Vagina (tissue), 2 donors: ENCODE data around the gene SMAD5. TPM values are rescaled to one million over a fixed set of nuclear protein-coding genes. Genes with fewer than 3 reads are reported as not detected.

Source experiments
- DNase-seq, 2 donors: peaks; one replicate each; pipeline ENCODE4 v3.0.0-alpha.2; 2017; ENCODE audit errors: extremely low spot score in 2 of 2
- H3K27ac ChIP-seq: fragments of 200-600 bp; sonication (generic); one replicate; pipeline ENCODE4 v1.5.1; 2019
- H3K27me3 ChIP-seq: fragments of 200-600 bp; sonication (generic); one replicate; pipeline ENCODE4 v1.5.1; 2019
- H3K36me3 ChIP-seq, 2 donors: fragments of 200-600 bp; sonication (generic); one replicate each; pipeline ENCODE4 v1.5.1; 2017 to 2019
- H3K4me1 ChIP-seq: fragments of 200-600 bp; sonication (generic); one replicate; pipeline ENCODE4 v1.5.1; 2019
- H3K4me3 ChIP-seq, 2 donors: fragments of 200-600 bp; sonication (generic); 1 replicate in 1 of 2; 2 replicates in 1 of 2; pipeline ENCODE4 v1.5.1; 2016 to 2019
- H3K9me3 ChIP-seq: fragments of 200-600 bp; sonication (generic); one replicate; pipeline ENCODE4 v1.5.1; 2019
- POLR2A ChIP-seq, 2 donors: fragments of 450-650 bp; IDR thresholded peaks; one replicate each; pipeline ENCODE4 v1.6.1; 2017; ENCODE audit warnings: antibody characterized with exemption in 2 of 2, mild to moderate bottlenecking in 2 of 2, moderate library complexity in 2 of 2
- POLR2AphosphoS5 ChIP-seq, 2 donors: sonication (generic); formaldehyde crosslinking; IDR thresholded peaks; one replicate each; pipeline ENCODE4 v1.9.0; 2017; ENCODE audit warnings: antibody characterized with exemption in 2 of 2, mild to moderate bottlenecking in 2 of 2, low read depth in 1 of 2; ENCODE audit not compliant: insufficient read depth in 1 of 2
- intact Hi-C: fragments of 100-400 bp; cut with DNase I; formaldehyde crosslinking; loops from one replicate; pipeline ENCODE4 v1.15.1; 2023
- total RNA-seq: library from RNA; depleted of rRNA; stranded (reverse); fragments of >200 nt; gene quantifications from one replicate; pipeline ENCODE4 v1.2.3, GENCODE V29; 2016
- TF ChIP-seq, protein P1 (sequence below), 3 experiments: fragments of 450-650 bp in 2 of 3; fragments of 200-600 bp in 1 of 3; sonication (generic) in 1 of 3; IDR thresholded peaks; one replicate each; pipeline ENCODE4 v1.5.1; 2017 to 2019; ENCODE audit warnings: antibody characterized with exemption in 3 of 3, mild to moderate bottlenecking in 2 of 3, moderate library complexity in 2 of 3

Gene SMAD5
- total RNA-seq, 1 donor from 2014 or later: 40.0 TPM

DNA sequence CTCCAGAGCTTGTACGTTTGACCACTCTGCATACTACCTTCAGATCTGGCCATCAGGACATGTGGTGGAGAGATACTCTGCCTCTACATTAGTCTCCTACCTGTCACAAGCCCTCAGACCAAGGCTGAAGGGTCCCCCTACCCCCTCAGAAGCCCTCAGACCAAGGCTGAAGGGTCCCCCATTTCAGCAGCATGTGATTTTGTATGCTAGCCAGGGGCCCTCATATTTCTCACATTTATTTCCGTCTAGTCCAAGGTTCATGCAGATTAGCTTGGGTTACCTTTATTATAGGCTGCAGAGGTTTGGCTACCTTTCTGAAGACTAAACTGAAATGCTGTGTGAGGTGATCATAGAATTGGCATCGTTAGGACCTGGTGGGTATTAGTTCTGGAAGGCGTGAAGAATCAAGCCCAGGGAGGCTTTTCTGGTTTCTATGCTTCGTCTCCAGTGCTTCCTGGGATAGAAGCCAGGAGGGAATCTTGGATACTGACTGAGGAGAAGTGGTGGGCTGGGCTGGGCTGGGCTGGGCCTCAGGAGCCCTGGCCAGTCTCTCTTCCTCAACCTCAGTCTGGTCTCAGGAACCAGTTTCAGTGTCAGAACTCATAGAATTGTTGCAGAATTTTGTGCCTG, 57.6 kb downstream of the SMAD5 start:
- H3K36me3 ChIP-seq: peaks cover 0 to 16% of the 10 kb centered on the region in 2 donors
- intact Hi-C loops: no loop called here
- H3K4me3 ChIP-seq: no peak overlapping the region
- peaks cover 28% of the 10 kb centered on the region for H3K4me1 ChIP-seq
- TF ChIP-seq POLR2AphosphoS5 (IDR thresholded peaks at IDR 0.05; ENCODE audit: insufficient read depth in 1 of 2, low read depth in 1 of 2) (no peak), POLR2A (IDR thresholded peaks at IDR 0.05) (no peak)
- TF ChIP-seq, protein P1, sequence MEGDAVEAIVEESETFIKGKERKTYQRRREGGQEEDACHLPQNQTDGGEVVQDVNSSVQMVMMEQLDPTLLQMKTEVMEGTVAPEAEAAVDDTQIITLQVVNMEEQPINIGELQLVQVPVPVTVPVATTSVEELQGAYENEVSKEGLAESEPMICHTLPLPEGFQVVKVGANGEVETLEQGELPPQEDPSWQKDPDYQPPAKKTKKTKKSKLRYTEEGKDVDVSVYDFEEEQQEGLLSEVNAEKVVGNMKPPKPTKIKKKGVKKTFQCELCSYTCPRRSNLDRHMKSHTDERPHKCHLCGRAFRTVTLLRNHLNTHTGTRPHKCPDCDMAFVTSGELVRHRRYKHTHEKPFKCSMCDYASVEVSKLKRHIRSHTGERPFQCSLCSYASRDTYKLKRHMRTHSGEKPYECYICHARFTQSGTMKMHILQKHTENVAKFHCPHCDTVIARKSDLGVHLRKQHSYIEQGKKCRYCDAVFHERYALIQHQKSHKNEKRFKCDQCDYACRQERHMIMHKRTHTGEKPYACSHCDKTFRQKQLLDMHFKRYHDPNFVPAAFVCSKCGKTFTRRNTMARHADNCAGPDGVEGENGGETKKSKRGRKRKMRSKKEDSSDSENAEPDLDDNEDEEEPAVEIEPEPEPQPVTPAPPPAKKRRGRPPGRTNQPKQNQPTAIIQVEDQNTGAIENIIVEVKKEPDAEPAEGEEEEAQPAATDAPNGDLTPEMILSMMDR (IDR thresholded peaks at IDR 0.05): no peak
- no peaks in the 10 kb centered on the region for H3K27me3 ChIP-seq
- no peak for DNase-seq
- H3K27ac ChIP-seq: no peak overlapping the region
- no peaks in the 10 kb centered on the region for H3K9me3 ChIP-seq

DNA sequence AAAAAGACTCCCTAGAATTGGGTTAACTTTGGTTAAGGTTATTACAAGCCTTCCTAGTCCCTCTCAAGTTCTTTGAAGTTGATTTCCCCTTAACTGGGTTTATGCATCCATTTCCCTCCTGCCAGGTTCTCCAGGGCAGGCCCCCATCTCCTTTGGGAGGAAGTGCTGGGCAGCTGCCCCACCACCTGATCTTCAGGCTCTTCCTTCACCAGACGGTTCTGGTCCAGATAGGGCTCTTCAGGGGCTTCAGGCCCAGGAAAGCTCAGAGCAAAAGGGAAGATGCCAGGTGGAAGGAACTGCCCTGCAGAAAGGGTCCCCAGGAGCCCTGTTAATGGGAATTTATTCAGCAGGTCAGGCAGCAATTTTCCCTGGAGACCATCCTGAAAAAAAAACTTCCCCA, 58.3 kb downstream of the SMAD5 start:
- intact Hi-C loops: no loop called here
- Histone ChIP-seq H3K36me3 (peaks cover 0 to 16% of the 10 kb centered on the region in 2 donors), H3K27ac (no peak overlapping the region), H3K27me3 (no peaks in the 10 kb centered on the region), H3K4me3 (no peak overlapping the region), H3K9me3 (no peaks in the 10 kb centered on the region), H3K4me1 (peaks cover 28% of the 10 kb centered on the region)
- DNase-seq: no peak
- TF ChIP-seq POLR2AphosphoS5 (IDR thresholded peaks at IDR 0.05; ENCODE audit: insufficient read depth in 1 of 2, low read depth in 1 of 2): no peak
- TF ChIP-seq, protein P1 (IDR thresholded peaks at IDR 0.05): no peak
- TF ChIP-seq POLR2A (IDR thresholded peaks at IDR 0.05): no peak

DNA sequence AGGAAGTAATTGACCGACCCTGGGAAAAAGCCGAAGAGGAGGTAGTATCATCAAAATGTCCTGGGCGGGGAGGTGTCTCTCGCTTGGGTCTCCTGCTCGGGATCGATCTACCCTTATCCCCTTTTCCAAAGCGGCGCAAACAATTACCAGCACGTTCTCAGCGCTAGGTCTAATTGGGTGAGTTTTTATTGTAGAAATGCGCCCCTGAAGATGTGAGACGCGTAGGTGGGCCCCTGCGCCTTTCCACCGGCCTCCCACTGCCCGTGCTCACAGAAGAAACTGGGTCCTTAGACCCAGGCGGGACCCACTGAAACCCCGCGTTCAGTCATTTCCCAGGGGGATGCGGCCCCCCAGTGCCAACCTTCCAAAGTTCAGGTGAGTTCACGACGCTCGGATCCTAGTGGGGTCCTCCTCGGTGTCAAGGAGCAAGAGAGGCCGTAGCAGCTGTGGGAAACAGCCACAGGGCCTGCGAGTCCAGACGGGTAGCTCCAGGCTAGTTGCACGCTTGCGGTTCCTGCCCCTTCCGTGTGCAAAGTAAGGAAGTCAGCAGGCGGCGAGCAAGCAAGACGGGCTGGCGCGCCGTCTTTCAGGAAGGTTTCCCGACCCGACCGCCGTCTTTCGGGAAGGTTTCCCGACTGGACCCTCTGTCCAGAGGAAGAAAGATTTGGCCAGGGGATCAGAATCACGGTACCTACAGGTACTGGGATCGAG, 58.8 kb downstream of the SMAD5 start:
- intact Hi-C loops: no loop called here
- DNase-seq: peak in 1 of 2 donors; percentile 87
- H3K27me3 ChIP-seq: no peaks in the 10 kb centered on the region
- no peaks in the 10 kb centered on the region for H3K9me3 ChIP-seq
- no peak overlapping the region for H3K27ac ChIP-seq
- peaks cover 0 to 16% of the 10 kb centered on the region in 2 donors for H3K36me3 ChIP-seq
- peaks cover 28% of the 10 kb centered on the region for H3K4me1 ChIP-seq
- peak overlapping the region; percentile 29 to 47 for H3K4me3 ChIP-seq
- TF ChIP-seq, protein P1 (IDR thresholded peaks at IDR 0.05): no peak
- TF ChIP-seq POLR2AphosphoS5 (IDR thresholded peaks at IDR 0.05; ENCODE audit: insufficient read depth in 1 of 2, low read depth in 1 of 2) (no peak), POLR2A (IDR thresholded peaks at IDR 0.05) (no peak)

DNA sequence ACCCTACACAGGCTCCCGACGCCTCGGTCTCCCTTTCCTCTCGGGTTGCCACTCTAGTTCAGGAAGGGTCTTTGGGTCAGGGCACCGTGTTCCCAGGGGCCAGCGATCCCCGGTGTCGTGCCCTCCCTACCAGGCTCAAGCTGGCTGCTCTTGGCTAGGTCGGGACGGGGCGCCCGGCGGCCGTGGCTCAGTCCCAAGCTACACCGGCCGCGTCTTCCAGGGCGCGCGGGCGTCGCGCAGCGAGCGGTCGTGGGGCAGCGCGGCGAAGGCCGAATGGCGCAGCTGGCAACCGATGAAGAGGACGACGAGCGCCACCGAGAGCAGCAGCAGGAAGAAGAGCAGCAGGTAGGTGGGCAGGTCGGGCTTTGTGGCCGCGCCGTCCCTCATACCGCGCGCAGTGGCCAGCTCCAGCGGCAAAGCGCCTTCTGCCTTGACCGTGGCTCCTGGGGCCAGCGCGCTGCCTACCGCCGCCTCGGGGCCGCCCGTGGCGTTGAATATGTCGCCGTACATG, 59.4 kb downstream of the SMAD5 start:
- Histone ChIP-seq H3K36me3 (peaks cover 0 to 16% of the 10 kb centered on the region in 2 donors), H3K4me3 (peak overlapping the region; percentile 29 to 47), H3K27me3 (no peaks in the 10 kb centered on the region), H3K4me1 (peaks cover 28% of the 10 kb centered on the region), H3K27ac (no peak overlapping the region), H3K9me3 (no peaks in the 10 kb centered on the region)
- intact Hi-C loops: no loop called here
- TF ChIP-seq POLR2AphosphoS5 (IDR thresholded peaks at IDR 0.05; ENCODE audit: insufficient read depth in 1 of 2, low read depth in 1 of 2): no peak
- TF ChIP-seq, protein P1 (IDR thresholded peaks at IDR 0.05): no peak
- no peak for DNase-seq
